NCI-H226 (cell line): ENCODE measurements around the gene IQGAP1.

Experiments
- DNase-seq: peaks from one replicate; pipeline ENCODE4 v3.0.0-alpha.2; 2015

Gene IQGAP1

GRCh38 chr15:90535254-90535653, 147.2 kb downstream of the IQGAP1 start:
- DNase-seq: no peak

GRCh38 chr15:90539789-90540188, 151.7 kb downstream of the IQGAP1 start:
- DNase-seq: no peak

DNA sequence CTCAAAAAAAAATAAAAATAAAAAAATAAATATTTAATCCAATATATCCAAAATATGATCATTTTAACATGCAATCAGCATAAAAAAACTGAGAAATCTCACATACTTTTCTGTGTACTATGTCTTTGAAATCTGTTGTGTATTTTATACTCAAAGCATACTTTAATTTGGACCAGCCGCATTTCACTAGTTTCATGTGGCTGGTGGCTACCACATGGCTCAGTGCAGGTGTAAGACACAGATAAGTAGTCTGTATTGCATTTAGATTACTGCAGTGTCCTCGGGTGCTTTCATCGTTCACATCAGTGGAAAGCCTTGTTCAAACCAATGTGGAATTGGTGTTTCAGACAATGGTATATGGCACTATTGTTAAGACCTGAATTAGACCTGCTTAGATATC, 152.7 kb downstream of the IQGAP1 start:
- no peak for DNase-seq

DNA sequence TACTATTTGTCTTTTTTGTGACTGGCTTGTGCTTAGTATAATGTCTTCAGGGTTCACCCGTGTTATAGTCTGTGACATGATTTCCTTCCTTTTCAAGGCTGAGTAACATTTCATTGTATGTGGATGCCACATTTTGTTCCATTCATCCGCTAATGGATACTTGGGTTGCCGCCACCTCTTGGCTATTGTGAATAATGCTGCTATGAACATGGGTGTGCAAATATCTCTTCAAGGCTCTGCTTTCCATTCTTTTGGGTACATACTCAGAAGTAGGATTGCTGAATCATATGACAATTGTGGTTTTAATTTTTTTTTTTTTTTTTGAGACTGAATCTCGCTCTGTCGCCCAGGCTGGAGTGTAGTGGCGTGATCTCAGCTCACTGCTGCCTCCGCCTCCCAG, 157.1 kb downstream of the IQGAP1 start:
- no peak for DNase-seq

DNA sequence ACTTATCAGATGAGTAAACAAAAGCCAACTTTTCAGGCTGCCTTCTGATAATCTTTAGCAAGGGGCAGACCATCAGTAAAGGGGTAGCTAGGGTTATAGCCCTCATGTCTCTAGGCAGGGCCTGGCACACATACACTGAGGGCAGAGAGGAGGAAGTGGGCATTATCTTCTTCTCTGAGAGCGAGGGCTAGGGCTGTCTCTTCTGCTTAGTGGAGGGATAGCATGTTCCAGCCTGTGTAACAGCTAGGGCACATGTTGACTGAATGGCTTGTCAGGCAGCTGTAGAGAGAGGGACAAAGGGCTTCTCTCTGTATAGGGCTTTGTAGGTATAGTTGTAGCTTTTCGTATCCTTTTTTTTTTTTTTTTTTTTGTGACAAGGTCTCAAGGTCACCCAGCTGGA, 159.5 kb downstream of the IQGAP1 start:
- no peak for DNase-seq

DNA sequence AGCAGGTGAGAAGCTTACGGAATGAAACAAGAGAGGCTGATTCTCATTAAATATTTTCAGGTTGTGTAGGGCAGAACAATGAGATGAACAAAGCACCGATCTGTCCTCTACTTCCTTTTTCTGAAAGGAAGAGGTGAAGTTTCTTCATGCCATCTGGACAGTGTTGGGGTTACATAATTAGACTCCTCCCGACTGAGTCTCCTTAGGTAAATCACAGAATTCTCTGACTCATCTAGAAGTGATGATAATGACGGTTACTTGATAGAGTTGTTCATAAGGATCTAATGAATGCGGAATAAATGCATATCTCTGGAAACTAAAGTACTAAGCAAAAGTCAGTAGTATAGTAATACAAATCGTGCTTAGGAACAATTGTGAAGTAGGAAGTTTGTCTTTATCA, 162.9 kb downstream of the IQGAP1 start:
- DNase-seq: peak; percentile 28
